GOT3 (cell line): ENCODE data around the gene BEND6.
"Not testable (repeated sequence)": the region's sequence is repeated elsewhere in the genome, so short reads cannot be mapped to it uniquely, and the experiment has no call there.

Experiments used
- DNase-seq: peaks from one replicate; lab custom pipeline; 2025; ENCODE audit warnings: mixed read lengths; lab: John Stamatoyannopoulos, UW

The BEND6 gene

DNA sequence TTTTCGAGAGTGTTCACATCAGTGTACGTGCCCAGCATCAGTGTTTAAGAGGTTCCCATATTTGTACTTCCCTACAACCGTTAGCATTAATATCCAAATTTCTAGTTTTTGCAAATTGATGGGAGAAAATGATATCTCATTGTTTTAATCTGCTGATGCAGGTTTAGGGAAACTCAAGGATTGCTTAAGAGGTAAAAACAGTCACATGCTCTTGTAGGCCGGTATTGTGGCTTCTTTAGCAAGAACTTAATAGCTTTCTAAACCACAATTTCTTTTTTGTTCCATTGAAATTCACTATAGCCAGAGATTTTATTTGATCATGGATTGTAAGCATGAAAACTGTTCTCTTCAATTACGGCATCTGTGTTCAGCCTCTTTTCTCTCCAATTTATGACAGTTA lies 29.5 kb downstream of the BEND6 start:
- no peak for DNase-seq

DNA sequence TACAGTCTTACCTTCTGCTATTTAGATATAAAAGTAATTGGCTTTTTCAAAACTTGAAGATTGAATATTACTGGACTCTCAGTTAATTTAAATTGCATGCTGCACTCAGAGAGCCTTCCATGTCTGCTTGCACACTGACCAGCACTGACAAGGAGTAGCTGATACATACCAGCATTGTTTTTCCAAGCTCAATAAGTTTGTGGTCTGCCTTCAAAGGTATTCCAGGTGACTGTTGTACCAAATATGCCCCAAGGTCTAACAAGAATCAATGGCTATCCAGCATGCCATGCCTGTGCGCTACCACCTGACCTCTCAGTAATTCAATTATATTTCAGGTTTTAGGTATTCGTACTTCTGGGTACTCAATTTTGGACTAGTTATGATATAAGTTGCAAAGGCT lies 30.0 kb downstream of the BEND6 start:
- no peak for DNase-seq

DNA sequence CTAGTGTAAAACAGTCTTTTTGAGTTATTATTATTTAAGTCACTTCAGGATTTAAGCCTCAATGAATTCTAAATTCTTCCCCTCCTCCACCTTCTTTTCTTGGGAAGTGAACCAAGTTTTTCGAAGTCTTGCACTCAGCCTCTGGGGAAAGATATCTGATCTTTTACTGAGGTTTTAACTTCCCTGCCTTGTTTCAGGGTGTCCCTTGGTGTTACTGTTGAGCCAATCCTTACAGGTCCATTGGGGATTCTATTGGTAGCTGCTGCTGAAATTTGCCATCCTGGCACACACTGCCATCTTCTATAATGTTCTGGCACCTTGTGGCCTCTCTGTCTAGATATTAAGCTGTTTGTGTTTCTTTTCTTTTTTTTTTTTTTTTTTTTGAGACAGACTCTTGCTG lies 31.7 kb downstream of the BEND6 start:
- DNase-seq = no peak

GRCh38 chr6:56988145-56988544 lies 33.2 kb downstream of the BEND6 start:
- no peak for DNase-seq

- DNase-seq = no peak
Observed at GRCh38 chr6:56992036-56992435, 37.1 kb downstream of the BEND6 start.

DNA sequence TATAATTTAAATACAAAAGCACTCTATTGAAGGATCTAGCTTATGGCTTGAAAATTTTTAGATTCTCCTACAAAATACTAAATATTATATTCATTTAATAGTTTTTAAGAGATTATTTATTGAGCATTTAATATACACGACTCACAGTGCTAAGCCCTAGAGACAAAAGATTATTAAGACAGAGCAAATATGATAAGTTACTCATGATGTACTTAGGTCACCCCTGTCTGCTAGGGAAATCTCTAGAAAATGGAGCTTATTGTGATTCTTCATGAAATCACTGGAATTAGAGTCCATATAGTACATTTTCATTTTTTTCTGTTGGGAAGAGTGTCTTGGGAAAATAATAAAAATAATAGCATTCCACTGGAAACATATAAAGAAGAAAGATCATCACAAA lies 37.8 kb downstream of the BEND6 start:
- no peak for DNase-seq

GRCh38 chr6:56995347-56995902 lies 40.5 kb downstream of the BEND6 start:
- DNase-seq = no peak

DNA sequence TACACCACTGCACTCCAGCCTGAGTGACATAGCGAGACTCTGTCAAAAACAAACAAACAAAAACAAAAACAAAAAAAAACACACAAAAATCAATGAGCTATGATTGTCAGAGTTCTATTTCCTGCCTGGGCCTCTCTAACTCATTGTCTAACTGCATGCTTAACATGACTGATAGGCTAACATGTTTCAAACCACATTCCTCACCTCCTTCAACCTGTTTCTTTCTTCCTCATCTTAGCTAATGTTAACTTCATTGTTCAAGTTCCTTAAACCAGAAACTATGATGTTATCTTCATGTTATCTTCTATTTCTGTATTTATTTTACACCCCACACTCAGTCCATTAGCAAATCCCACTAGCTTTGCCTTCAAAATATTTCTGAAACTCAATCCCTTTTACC lies 41.5 kb downstream of the BEND6 start:
- no peak for DNase-seq

- DNase-seq = no peak
Observed at GRCh38 chr6:56999049-56999448, 44.1 kb downstream of the BEND6 start.

GRCh38 chr6:56999748-57000147 lies 44.8 kb downstream of the BEND6 start:
- DNase-seq = not testable (repeated sequence)

- no peak for DNase-seq
Observed at GRCh38 chr6:57002197-57002596, 47.3 kb downstream of the BEND6 start.

DNA sequence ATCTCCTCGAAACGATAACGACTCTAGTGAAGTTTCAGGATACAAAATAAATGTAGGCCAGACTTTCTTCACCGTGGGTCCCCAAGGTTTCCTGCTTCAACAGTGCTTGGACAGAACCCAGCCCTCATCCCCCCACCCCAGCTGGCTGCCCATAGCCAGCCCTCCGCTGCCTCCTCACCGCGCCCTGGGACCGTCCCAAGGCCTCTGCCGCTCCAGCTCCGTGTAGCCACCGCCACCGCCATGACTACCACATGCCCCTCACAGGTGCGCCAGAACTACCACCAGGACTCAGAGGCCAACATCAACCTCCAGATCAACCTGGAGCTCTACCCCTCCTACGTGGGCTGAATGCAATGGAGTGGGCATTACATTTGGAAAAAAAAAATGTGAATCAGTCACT lies 49.4 kb downstream of the BEND6 start:
- DNase-seq = no peak

GRCh38 chr6:57006101-57006500 lies 51.2 kb downstream of the BEND6 start:
- no peak for DNase-seq

DNA sequence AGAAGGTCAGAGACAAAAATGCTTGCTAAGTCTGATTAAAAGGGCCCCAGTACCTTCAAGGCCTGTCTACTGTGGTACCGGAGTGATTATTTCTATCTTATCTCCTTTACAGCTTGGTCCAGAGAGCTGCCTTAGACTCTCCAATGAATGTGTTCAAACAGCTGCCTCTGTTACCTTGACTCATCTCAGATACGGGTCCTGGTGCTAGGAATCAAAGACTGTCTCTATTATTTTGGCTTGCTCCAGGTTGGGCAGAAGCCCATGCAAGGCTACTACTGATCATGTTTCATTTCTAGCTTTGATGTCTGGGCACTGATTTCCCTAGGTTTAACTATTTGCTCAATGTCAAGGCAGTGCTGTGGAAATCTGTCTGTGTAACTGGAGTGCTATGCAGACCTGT lies 53.2 kb downstream of the BEND6 start:
- DNase-seq = not testable (repeated sequence)

DNA sequence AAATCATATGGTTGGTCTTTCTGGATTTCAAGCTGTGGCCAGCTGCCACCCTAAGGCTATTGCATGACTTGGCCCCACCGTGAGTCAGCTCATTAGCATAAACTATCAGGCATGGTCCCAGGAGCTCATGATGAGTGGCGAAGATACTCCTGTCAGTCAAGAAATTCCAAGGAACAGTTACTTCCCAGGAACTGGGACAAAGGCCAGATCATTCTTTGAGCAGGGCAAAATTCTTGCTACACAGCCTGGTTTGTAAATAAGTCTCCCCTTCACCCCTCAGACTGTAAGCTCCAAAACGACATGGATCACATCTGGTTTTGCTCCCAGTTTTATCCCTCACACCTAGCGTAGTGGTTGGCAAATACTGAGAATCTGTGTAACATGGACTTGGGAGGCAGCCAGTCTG lies 58.6 kb downstream of the BEND6 start:
- peak; percentile 7 for DNase-seq

DNA sequence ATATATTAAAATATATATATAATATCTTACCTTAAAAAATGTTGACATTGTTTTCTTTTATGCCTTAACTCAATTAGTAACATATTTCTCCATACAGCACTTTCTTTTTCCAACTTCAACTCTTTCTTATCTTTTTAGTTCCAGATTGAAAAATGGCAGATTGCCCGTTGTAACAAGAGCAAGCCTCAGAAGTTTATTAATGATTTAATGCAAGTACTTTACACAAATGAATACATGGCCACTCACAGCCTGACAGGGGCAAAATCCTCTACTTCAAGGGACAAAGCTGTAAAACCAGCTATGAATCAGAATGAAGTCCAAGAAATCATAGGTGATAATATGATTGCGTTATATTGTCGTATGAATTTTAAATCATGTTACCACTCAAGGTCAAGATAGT lies 62.2 kb downstream of the BEND6 start:
- DNase-seq = no peak

- no peak for DNase-seq
Observed at GRCh38 chr6:57017841-57018240, 62.9 kb downstream of the BEND6 start.

- DNase-seq = no peak
Observed at GRCh38 chr6:57019434-57019833, 64.5 kb downstream of the BEND6 start.

- no peak for DNase-seq
Observed at GRCh38 chr6:57021086-57021720, 66.3 kb downstream of the BEND6 start.

- no peak for DNase-seq
Observed at GRCh38 chr6:57024321-57024720, 69.4 kb downstream of the BEND6 start.

DNA sequence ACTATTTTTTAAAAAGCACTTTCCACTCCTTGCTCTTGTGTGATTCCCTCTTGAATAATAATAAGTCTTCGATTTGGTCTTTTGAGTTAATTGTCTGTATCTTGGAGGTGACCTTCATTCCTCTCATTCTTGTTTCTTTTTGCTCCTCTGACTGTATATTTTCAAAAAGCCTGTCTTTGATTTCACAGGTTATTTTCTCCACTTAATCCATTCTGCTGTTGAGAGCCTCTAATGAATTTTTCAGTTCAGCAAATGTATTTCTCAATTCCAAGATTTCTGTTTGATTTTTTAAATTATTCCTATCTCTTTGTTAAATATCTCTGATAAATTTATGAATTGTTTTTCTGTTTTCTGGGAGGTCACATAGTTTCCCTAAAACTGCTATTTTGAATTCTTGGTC lies 69.9 kb downstream of the BEND6 start:
- DNase-seq = no peak

GRCh38 chr6:57026001-57026400 lies 71.1 kb downstream of the BEND6 start:
- no peak for DNase-seq

GRCh38 chr6:57027301-57027700 lies 72.4 kb downstream of the BEND6 start:
- no peak for DNase-seq

- DNase-seq = no peak
Observed at GRCh38 chr6:57029213-57029612, 74.3 kb downstream of the BEND6 start.
